Stimulated activated CD8-positive, alpha-beta memory T cell treated with anti-CD3 and anti-CD28 coated beads, Interleukin-4, amount 100 ng/mL, for 48 hours (primary cell): ENCODE results near the gene TNPO2.
"Not testable (repeated sequence)": the region's sequence is repeated elsewhere in the genome, so short reads cannot be mapped to it uniquely, and the experiment has no call there.

Source experiments
- DNase-seq: peaks from one replicate; pipeline ENCODE4 v3.0.0-alpha.2; 2020

The TNPO2 gene

DNA sequence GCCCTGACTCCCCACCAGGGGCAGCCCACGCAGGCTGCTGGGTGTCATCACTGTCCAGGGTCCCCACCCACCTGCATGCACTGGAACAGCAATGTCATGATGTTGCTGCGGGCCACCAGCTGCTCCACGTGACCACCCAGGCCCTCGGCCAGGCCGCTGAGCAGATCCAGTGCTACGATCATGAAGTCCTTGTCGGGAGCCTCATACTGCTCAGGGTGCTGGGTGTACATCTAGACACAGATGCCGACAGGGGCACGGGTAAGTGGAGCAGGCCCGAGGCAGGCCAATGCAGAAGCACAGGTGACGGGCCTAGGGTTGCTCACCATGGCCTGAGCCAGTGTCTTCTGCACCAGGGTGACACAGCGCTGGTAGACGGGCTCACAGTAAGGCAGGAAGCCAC is 18.6 kb downstream of the TNPO2 start:
- DNase-seq: no peak

DNA sequence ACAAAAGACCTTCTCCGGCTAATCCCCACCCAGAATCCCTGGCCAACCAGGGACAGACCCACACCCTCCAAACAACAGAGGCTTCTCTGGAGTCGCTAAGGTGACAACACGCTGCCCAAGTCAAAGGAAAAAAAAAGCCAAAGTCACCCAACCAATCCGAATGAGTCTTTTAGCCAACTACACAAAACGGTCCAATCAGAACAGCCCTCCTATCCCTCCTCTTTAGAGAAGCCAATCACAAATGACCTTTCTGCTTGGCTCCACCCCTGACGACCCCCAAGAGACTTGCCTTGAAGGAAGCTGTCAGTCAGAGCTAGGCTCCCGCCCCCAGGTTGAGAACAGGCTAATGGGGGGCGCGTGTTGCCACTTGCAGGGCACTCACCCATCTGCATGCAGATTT is 20.7 kb downstream of the TNPO2 start:
- peak; percentile 67 for DNase-seq

DNA sequence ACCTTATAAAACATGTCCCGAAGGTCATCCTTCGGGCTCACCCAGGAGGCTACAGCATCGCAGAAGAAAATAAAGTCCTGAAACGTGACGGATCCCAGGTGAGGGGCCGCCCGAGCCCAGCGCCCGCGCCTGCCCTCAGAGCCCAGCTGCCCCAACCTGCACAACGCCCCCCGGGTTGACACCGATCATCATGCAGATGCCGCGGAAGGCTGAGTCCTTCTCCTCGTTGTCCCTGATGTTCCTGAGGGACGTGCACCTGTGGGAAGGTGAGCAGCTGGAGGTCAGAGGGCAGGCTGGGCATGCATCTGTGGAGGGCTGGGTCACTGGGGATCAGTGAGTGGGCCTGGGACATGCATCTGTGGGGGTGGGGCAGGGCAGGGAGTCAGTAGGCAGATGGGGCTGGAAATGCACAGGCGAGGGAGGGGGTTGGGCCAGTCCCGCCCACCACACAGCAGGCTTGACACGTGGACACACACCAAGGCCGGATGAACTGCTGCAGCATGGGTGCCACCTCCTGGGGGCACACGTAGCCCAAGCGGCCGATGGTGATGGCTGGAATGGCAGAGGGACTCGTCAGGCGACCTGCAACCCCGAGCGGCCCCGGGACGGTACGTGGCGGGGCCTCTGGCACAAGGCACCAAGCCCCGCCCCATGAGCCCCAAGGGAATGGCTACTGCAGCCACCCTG is 22.0 kb downstream of the TNPO2 start:
- DNase-seq: no peak

DNA sequence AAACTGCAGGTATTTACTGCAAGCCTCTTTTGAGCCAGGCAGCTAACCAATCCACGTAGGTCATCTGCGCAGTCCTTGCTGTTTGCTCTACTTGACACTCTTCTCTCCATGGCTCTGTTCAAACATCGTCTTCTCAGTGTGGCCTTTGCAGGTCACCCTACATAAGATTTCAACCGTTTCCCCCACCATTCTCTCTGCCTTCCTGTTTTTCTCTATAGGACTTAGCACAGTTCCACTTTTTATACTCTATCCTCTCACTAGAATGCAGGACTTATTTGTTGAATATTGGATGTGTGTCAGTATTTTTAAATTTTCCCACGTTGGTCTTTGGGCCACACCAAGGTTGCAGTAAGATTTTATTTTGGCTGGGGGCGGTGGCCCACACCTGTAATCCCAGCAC is 25.6 kb downstream of the TNPO2 start:
- no peak for DNase-seq

DNA sequence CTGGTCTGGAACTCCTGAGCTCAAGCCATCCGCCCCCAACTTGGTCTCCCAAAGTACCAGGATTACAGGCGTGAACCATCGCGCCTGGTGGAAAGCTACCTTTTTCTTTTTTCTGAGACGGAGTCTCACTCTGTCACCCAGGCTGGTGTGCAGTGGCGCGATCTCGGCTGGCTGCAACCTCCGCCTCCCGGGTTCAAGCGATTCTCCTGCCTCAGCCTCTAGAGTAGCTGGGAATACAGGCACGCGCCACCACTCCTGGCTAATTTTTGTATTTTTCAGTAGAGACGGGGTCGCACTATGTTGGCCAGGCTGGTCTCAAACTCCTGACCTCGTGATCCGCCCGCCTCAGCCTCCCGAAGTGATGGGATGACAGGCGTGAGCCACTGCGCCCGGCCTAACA is 26.3 kb downstream of the TNPO2 start:
- not testable (repeated sequence) for DNase-seq

DNA sequence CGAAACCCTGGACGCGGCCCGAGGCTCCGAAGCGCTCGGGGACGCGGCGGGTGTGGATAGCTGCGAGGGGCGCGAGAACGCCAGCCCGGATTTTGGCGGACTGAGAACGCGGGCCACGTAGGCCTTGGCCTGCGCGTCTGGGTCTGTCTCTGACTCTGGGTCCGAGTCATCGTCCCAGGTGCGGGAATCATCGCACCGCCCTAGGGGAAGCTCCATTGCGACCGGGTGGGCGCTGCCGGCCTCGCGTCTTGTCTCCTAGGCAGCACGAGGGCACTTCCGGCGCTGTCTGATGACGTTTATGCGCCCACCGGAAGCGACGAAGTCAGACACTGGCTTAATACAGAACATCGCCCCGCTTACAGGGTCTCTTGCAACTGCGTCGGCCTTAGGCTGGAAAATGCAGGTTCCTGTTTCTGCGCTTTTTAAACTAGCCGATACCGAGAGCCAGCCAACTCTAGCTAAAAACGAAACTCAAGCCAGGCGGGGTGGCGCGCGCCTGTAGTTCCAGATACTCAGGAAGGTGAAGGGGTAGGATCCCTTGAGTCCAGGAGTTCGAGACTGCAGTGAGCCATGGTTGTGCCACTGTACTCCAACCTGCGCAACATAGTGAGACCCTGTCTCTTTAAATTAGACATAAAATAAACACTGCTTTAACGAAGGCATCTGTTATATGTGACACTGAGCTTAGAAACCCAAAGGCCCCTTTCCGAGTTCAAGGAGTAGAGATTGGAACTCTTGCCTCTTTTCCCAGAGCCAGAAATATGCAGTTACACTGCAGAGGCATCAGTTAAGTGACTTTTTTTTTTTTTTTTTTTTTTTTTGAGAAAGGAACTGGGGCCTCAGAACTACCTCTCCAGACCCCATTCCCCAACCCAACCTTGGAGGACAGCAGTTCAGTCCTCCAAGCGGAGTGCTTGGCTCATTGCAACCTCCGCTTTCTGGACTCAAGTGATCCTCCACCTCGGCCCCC is 27.1 kb downstream of the TNPO2 start, which contains the start of gene FBXW9:
Gene FBXW9 (minus strand): TSS at position 266 of the 970 bp plus-strand sequence. CDS start 50 bp downstream, at position 216.
- peak; percentile 100 for DNase-seq

DNA sequence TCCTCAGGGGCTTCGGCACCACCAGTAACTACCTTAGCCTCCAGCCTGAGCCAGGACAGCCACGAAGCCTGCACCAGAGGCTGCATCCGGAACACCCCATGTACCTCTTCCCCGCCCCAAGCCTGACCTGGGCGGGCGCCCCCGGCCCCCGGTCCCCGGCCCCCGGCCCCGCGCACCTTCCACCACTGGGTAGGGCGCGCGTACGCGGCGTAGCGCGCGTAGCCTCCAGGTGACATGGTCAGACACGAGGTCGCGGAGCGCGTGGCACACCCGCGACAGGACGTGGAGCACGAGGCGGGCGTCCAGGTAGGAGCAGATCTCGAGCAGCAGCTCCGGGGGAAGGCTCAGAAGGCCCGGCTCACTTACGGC is 27.8 kb downstream of the TNPO2 start:
- DNase-seq: no peak

DNA sequence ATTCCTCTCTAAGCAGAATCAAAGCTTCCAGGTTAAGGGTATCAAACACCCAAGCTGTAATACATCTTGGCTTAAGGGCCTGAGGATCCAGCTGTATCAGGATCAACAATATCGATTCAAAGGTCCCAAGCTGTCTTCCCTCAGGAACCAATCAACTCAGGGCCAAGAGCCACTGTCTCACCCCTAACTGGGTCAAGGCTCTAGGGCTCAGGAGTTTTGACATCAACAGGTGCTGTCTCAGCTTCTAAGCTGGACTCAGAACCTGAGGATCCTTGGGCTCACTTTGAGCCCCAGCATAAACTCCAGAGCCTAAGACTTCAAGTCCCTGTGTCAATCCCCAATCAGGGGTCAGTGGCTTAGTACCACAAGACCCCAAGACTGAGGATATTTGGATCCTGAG is 28.2 kb downstream of the TNPO2 start:
- no peak for DNase-seq

DNA sequence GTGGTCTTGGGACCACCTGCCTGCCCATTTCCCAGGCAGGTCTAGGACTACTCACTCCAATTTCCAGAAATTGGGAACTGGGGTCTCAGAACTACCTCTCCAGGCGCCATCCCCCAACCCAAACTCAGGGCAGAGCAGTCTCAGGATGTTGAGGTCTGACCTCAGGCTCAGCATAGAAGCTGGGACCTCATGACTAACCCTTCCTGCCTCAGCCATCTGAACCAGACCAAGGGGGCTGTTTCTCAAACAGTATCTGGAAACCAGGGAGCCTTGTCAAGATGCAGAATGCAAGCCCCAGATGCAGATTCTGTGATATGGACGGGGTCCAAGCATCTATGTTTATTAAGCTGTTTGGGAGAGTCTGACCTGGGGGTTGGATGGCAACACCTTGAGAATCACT is 28.6 kb downstream of the TNPO2 start:
- no peak for DNase-seq

DNA sequence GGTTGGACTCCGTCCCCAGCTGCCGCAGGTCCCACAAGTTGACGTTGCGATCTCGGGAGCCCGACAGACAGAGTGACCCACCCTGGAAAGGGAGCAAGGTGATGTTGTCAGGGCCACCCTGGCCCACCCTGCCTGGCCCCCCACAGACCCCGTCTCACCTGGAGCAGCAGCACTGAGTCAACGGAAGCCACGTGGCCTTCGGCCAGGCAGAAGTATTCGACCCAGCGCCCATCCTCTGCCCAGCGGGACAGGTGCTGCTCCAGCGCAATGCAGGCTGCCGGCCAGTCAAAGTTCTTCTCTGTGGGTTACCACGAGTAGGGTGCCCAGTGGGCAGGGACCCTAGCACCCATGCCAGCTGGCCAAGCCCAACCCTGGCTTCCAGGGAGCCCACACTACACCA is 29.1 kb downstream of the TNPO2 start:
- DNase-seq: no peak

DNA sequence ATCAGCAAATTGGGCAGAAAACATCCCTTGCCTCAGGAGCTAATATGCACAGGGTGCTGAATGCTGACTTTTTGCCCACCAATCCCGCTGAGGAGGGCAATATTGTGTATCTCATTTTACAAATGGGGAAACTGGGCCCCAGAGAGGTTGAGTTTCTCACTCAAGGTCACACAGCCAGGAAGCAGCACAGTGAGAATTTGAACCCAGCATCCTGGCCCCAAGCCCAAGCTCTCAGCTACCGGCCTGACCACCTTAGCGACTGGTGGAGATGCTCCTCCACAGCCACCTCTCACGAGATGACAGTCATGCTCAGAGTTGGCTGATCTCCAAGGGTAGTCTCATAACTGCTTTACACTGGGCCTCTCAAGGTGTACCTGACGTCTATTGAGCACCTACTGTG is 30.8 kb downstream of the TNPO2 start:
- DNase-seq: no peak

DNA sequence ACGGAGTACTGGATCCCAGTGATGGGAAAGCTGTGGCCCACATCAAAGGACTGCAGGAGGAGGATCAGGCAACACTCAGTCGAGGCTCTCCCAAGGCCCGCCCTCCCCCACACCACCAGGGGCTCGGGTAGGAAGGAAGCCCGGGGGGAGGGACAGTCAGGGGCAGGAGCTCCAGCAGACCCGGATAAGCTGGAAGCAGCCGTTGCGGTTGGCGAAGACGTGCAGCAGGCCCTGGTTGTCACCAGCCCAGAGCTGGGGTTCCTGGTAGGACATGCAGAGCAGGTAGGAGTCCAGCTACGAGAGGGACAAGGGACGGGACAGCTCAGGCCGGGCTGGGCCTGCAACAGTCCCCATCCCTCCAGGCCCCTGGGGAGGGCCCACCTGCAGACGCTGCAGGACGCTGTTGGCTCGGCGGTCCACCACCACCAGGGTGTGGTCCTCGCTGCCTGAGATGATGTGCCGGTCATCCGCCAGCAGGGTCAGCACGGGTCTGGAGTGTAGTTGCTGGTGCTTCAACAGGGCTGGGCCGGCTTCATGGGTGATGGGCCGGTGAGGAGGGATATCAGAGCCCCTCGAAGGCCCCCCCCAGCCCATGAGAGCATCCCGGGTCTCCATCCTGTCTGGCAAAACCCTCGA is 34.0 kb downstream of the TNPO2 start:
- DNase-seq: no peak

DNA sequence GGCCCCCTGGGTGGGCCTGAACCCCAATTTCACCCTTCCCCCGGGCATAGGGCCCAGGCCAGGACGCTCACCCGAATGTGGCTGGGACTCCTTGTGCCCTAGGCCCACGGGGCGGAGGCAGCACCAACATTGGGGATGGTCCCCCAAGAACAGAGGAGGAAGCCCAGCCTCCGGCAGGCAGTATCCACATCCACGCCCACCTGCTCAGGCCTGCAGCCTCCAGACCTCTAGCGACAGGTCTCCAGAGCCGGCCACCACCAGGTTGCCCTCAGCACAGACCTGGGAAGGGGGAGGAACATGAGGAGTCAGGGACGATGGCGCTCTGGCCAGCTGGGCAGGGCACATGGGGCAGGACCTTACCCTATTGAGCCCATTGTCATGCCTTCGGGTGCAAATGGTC is 34.7 kb downstream of the TNPO2 start:
- DNase-seq: no peak

DNA sequence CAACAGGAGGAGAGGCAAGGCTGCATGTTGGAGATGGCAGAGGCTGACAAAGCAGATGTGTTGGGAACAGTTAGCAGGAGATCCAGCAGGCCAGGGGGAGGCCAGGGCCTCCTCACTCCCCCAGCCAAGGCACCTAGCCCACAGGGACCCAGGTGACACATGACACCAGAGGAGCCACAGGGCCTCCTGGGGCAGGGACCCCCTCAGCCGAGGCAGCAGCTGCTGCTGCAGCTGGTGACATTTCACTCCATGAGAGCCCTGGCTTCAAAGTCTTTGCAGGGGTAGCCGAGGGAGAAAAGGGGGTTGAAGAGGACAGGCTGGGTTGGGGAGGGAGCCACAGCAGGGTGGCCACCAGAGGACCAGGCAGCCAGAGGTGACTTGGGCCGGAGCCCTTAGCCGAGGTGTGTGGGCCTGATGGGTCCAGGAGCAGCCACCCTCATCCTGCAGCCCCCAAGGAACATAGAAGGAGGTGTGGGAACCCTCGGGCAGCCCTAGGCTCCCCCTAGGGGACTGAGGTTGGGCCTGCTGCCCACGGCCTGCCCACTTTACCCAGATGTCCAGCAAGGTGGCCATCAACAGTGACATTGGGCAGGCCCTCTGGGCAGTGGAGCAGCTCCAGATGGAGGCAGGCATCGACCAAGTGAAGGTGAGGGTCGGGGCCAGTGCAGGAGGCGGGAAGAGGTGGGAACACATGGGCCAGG is 36.1 kb downstream of the TNPO2 start, which contains the start of gene GNG14:
Gene GNG14 (plus strand): TSS at position 503 of the 701 bp plus-strand sequence. CDS start 51 bp downstream, at position 554.
- no peak for DNase-seq

DNA sequence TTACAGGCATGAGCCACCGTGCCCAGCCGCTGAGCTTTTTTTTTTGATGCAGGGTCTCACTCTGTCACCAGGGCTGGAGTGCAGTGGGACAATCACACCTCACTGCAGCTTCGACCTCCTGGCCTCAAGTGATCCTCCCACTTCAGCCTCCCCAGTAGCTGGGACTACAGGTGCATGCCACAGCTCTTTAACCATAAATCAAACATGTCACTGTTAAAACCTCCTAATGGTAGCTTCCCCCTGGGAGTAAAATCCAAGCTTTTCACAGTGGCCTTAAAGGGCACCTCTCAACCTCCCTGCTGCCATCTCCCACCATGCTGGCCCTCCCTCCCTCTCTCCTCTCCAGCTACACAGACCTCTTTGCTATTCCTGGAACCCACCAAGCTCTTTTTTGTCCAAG is 37.9 kb downstream of the TNPO2 start:
- DNase-seq: no peak

DNA sequence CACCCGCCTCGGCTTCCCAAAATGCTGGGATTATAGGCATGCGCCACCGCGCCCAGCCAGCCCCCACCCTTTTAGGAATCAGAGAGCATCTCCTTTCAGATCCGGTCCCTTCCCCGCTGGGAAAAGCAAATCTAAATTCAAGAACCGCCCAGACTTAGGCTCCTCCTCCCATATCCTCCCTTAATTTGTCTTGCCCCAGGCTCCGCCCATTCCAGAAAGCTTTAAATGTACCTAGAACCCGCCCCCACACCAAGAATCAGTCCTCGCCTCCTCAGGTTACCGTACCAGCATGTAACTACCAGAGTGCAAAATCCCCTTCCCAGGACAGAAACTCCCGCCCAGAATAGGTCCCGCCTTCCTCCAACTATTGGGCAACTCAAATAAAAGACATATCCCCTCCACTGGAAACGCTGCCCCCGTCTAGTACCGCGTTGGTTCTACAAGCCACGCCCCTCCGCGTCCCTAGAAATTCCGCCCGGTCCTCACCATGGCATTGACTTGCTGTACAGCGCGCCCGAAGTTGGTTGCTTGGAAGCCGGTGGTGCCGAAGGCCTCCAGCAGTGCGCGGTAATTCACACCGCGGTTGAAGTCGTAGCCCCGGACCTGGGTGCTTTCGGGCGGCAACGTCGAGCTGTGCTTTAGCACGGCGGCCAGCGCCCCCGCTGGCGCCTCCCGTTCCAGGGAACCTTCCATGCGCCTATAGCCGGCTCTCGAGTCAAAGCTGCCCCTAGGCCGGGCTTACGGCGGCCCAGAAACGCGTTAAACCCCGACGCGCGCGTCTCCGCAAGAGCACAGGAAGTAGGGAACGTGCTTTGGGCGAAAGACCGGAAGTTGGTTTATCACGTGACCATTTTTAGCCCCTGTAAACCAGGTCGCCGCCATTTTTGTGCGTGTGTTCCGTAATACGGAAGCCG is 42.4 kb downstream of the TNPO2 start, which contains the start of gene DHPS:
Gene DHPS (minus strand): TSS at position 807 of the 914 bp plus-strand sequence. CDS start 114 bp downstream, at position 693.
- DNase-seq: peak; percentile 92

DNA sequence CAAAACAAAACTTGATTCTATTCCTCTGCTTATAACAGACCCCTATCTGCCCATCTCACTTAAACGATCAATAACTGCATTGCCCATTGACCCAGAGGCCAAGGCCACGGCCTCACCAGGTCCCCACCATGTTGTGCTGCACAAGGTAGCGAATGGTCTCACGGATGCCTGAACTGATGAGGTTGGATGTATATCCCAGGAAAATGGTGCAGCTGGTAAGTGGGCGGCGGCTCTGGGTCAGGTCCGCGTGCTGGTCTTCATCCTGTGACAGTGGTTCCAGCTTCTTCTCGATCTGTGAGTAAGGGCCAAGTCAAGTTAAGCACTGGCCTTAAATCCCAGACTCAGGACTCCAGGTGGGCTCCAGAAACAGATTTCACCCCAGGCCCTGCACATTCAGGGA is 43.7 kb downstream of the TNPO2 start:
- no peak for DNase-seq

DNA sequence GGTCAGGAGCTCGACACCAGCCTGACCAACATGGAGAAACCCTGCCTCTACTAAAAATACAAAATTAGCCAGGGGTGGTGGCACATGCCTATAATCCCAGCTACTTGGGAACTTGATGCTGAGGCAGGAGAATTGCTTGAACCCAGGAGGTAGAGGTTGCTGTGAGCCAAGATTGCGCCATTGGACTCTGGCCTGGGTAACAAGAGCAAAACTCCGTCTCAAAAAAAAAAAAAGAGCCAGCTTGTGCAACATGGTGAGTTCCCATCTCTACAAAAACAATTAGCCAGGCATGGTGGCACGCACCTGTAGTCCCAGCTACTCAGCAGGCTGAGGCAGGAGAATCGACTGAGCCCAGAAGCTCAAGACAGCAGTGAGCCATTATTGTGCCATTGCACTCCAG is 45.7 kb downstream of the TNPO2 start:
- DNase-seq: not testable (repeated sequence)

DNA sequence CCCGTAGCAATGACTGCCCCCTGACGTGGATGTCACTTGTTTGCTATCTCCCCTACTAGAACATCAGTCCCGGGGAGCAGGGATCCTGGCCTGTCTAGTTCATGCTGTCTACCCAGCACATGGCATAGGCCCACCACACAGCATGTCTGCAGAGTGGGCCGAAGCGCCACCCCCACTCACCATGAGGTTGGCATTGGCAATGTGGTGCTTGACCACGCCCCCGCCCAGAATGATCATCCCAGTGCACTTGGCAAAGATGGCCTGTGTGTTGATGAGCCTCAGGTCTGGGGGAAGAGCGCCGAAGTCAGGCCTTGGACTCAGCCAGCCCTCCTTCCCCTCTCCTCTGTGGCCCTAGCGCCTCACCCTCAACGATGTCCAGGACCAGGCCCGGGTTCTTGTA is 46.8 kb downstream of the TNPO2 start:
- no peak for DNase-seq

DNA sequence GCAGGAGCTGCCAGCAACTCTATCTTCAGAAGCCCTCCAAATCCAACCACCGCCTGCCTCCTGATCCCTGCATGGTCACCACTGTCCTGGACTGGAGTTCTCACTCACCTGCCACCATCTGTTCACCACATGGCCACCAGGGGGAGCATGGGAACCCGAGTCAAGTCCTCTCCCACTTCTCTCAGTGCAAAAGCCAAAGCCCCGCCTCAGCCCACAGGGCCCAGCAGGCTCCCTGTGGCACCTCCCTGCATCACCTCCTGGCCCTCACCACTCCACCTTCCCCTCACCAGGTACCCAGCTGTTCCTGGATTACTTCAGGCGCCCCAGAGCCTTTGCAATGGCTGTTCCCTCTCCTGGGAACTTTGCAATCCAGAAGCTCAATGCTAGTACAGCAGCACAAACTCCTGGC is 47.3 kb downstream of the TNPO2 start:
- peak; percentile 98 for DNase-seq

DNA sequence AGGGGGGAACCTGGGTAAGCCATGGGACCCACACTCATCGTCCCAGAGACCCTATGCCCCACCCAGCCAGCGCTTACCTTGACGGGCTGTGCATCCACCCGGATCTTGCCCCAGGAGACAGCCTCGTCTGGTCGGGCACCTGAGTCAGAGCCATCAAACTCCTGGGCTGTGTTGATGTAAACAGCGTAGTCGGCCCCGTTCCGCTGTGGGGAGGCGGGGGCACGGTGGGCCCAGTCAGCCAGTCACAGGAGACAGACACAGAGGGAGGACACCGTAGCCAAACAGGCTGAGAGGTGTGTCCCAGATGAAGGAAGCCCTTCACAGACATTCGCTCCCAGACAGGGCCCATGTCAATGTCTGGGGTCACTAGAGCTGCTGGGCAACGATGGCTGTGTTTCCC is 47.8 kb downstream of the TNPO2 start:
- no peak for DNase-seq

DNA sequence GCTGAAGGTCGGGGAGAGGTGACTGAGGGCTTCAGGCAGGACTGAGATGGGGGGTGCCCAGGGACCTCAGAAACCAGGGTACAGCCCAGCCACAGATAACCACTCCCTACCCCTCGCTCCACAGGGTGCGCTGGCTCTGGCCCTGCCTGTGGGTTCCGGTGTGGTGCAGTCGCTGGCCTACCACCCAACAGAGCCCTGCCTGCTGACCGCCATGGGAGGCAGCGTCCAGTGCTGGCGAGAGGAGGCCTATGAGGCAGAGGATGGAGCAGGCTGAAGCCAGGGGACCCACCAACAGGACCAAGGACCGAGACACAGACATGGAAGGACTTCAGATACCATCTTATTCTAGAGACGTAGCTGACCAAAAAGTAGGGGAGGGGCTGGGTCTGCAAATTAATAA is 48.3 kb downstream of the TNPO2 start:
- no peak for DNase-seq
